T1000 (cell line): ENCODE data around the gene PCDHA5.

ENCODE experiments used
- DNase-seq: peaks from one replicate; lab custom pipeline; 2025; ENCODE audit warnings: mixed read lengths; lab: John Stamatoyannopoulos, UW

Gene PCDHA5

GRCh38 chr5:140862441-140863295 lies 41.3 kb downstream of the PCDHA5 start:
- no peak for DNase-seq

GRCh38 chr5:140868721-140869554 lies 47.5 kb downstream of the PCDHA5 start, which contains the start of gene PCDHA11:
Gene PCDHA11 (plus strand): TSS chr5:140868957. CDS start chr5:140869104, 147 bp downstream.
- DNase-seq = no peak

- DNase-seq = no peak
Measured at GRCh38 chr5:140869555-140869886, 48.1 kb downstream of the PCDHA5 start.

- DNase-seq = no peak
Measured at GRCh38 chr5:140870221-140871201, 49.1 kb downstream of the PCDHA5 start.
